Neural cell (in vitro differentiated cells): ENCODE results near the gene URB2. TPM values are rescaled to one million over a fixed set of nuclear protein-coding genes. Genes with fewer than 3 reads are reported as not detected.

Experiments used
- H2AFZ ChIP-seq: fragments of 200-600, 300-800 bp; sonication (generic), shearing (Covaris generic); 2 replicates; pipeline ENCODE4 v1.6.0; 2014; ENCODE audit warnings: low read depth, mild to moderate bottlenecking, antibody characterized with exemption, low read length, moderate library complexity
- H3F3A ChIP-seq: fragments of 200-600 bp; shearing (Covaris generic); 2 replicates; pipeline ENCODE4 v1.6.1; 2016; ENCODE audit warnings: mild to moderate bottlenecking, moderate library complexity, mixed read lengths, antibody characterized with exemption, low read length; ENCODE audit not compliant: insufficient read depth, poor library complexity, severe bottlenecking
- H3K27ac ChIP-seq: fragments of 200-600, 300-800 bp; sonication (generic), shearing (Covaris generic); 2 replicates; pipeline ENCODE4 v1.5.1; 2014; ENCODE audit warnings: mild to moderate bottlenecking, low read length, moderate library complexity
- H3K27me3 ChIP-seq: fragments of 300-800, 200-600 bp; sonication (generic), shearing (Covaris generic); 2 replicates; pipeline ENCODE4 v1.6.0; 2014; ENCODE audit warnings: mild to moderate bottlenecking, low read depth, low read length, moderate library complexity; ENCODE audit not compliant: insufficient read depth
- H3K36me3 ChIP-seq: fragments of 300-800, 200-600 bp; sonication (generic), shearing (Covaris generic); 2 replicates; pipeline ENCODE4 v1.5.1; 2014; ENCODE audit warnings: mild to moderate bottlenecking, antibody characterized with exemption, low read length, moderate library complexity; ENCODE audit not compliant: insufficient read depth
- H3K4me2 ChIP-seq: fragments of 300-800, 200-600 bp; sonication (generic), shearing (Covaris generic); 2 replicates; pipeline ENCODE4 v1.6.0; 2014; ENCODE audit warnings: mild to moderate bottlenecking, low read length
- H3K4me3 ChIP-seq: fragments of 300-800, 200-600 bp; sonication (generic), shearing (Covaris generic); 2 replicates; pipeline ENCODE4 v1.5.1; 2014; ENCODE audit warnings: mild to moderate bottlenecking, low read length, moderate library complexity
- H3K79me2 ChIP-seq: fragments of 200-600 bp; shearing (Covaris generic); replicated peaks from 2 replicates; pipeline ENCODE4 v1.6.0; 2014; ENCODE audit warnings: mild to moderate bottlenecking, low read length, moderate library complexity; ENCODE audit not compliant: insufficient read depth
- H3K9ac ChIP-seq: fragments of 300-800, 200-600 bp; sonication (generic), shearing (Covaris generic); 2 replicates; pipeline ENCODE4 v1.6.1; 2016; ENCODE audit warnings: mild to moderate bottlenecking, low read length, mixed read lengths
- H3K9me2 ChIP-seq: fragments of 200-600 bp; shearing (Covaris generic); 2 replicates; pipeline ENCODE4 v1.6.1; 2016; ENCODE audit warnings: mild to moderate bottlenecking, low read length, mixed read lengths; ENCODE audit not compliant: insufficient read depth
- H3K9me3 ChIP-seq: fragments of 200-600, 300-800 bp; sonication (generic), shearing (Covaris generic); 2 replicates; pipeline ENCODE4 v1.6.1; 2016; ENCODE audit warnings: mild to moderate bottlenecking, mixed run types, low read length, moderate library complexity, mixed read lengths
- H4K20me1 ChIP-seq: fragments of 200-600 bp; shearing (Covaris generic); 2 replicates; pipeline ENCODE4 v1.6.1; 2016; ENCODE audit warnings: mild to moderate bottlenecking, mixed run types; ENCODE audit not compliant: insufficient read depth
- CTCF ChIP-seq: fragments of 450-650 bp; IDR thresholded peaks from 2 replicates; pipeline ENCODE4 v1.5.1; 2014; ENCODE audit warnings: antibody characterized with exemption, mild to moderate bottlenecking, moderate library complexity; ENCODE audit not compliant: poor library complexity, severe bottlenecking
- EP300 ChIP-seq: fragments of 450-650 bp; conservative IDR thresholded peaks from 2 replicates; pipeline ENCODE4 v1.6.1; 2014; ENCODE audit warnings: antibody characterized with exemption, mild to moderate bottlenecking, moderate library complexity; ENCODE audit not compliant: poor library complexity, severe bottlenecking
- EZH2 ChIP-seq: fragments of 200-600, 300-800 bp; shearing (Covaris generic), sonication (generic); IDR thresholded peaks from 2 replicates; pipeline ENCODE4 v1.6.1; 2014; ENCODE audit warnings: antibody characterized with exemption, low read length, borderline replicate concordance, mild to moderate bottlenecking; ENCODE audit not compliant: insufficient read depth, poor library complexity, severe bottlenecking
- MXI1 ChIP-seq: fragments of 450-650 bp; conservative IDR thresholded peaks from 2 replicates; pipeline ENCODE4 v1.6.1; 2014; ENCODE audit warnings: antibody characterized with exemption, mild to moderate bottlenecking; ENCODE audit not compliant: poor library complexity, severe bottlenecking
- POLR2AphosphoS5 ChIP-seq: IDR thresholded peaks from 2 replicates; pipeline ENCODE4 v1.6.1; 2012
- RAD21 ChIP-seq: fragments of 450-650 bp; conservative IDR thresholded peaks from 2 replicates; pipeline ENCODE4 v1.6.1; 2014; ENCODE audit warnings: antibody characterized with exemption, mild to moderate bottlenecking, moderate library complexity
- REST ChIP-seq: IDR thresholded peaks from 2 replicates; pipeline ENCODE4 v1.6.1; 2012; ENCODE audit warnings: borderline replicate concordance
- SMC3 ChIP-seq: fragments of 450-650 bp; conservative IDR thresholded peaks from 2 replicates; pipeline ENCODE4 v1.6.1; 2014; ENCODE audit warnings: antibody characterized with exemption, mild to moderate bottlenecking, moderate library complexity; ENCODE audit not compliant: poor library complexity
- TAF1 ChIP-seq: IDR thresholded peaks from 2 replicates; pipeline ENCODE4 v1.6.1; 2012; ENCODE audit warnings: low read depth
- polyA plus RNA-seq: library from polyadenylated mRNA; depleted of rRNA; stranded (reverse); fragments of >200 nt; gene quantifications from 2 replicates; pipeline ENCODE4 v1.2.3, GENCODE V29; 2014

URB2 gene
- polyA plus RNA-seq, 1 donor from 2014 or later, result 5.7 TPM

GRCh38 chr1:229585338-229585737 lies 40.7 kb upstream of the URB2 start:
- no peaks in the 10 kb centered on the region for H3K9me2 ChIP-seq
- no peak overlapping the region for H3K4me2 ChIP-seq
- no peak overlapping the region for H3K27ac ChIP-seq
- H3K9ac ChIP-seq, result no peak overlapping the region
- no peaks in the 10 kb centered on the region for H3K79me2 ChIP-seq
- no peaks in the 10 kb centered on the region for H3F3A ChIP-seq
- TF ChIP-seq TAF1 (no peak), POLR2AphosphoS5 (no peak)
- H4K20me1 ChIP-seq, result no peaks in the 10 kb centered on the region
- no peak overlapping the region for H2AFZ ChIP-seq
- no peaks in the 10 kb centered on the region for H3K27me3 ChIP-seq
- no peaks in the 10 kb centered on the region for H3K9me3 ChIP-seq
- H3K4me3 ChIP-seq, result no peak overlapping the region
- no peaks in the 10 kb centered on the region for H3K36me3 ChIP-seq

DNA sequence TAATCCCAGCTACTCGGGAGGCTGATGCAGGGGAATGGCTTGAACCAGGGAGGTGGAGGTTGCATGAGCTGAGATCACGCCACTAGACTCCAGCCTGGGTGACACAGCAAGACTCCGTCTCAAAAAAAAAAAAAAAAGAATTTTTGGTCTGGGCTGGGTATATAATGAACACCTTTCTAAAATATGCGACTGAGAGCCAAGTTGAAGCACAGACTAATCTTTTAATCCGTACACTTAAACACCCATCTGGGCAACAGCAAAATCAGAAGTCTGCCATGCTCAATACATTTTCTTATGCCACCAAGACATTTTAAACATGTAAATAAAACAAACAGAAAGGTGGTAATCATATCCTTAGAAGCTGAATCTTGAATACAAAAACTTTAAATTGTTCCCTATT lies 35.9 kb upstream of the URB2 start:
- Histone ChIP-seq H3K4me2 (no peak overlapping the region), H3K79me2 (no peaks in the 10 kb centered on the region), H3K36me3 (no peaks in the 10 kb centered on the region), H4K20me1 (no peaks in the 10 kb centered on the region), H3K9me2 (no peaks in the 10 kb centered on the region), H3K9me3 (no peaks in the 10 kb centered on the region), H3K4me3 (no peak overlapping the region), H3K9ac (no peak overlapping the region), H3F3A (no peaks in the 10 kb centered on the region), H3K27ac (no peak overlapping the region), H2AFZ (no peak overlapping the region), H3K27me3 (no peaks in the 10 kb centered on the region)
- TF ChIP-seq CTCF, result no peak
- TF ChIP-seq EP300, result no peak
- no peak for TF ChIP-seq EZH2
- no peak for TF ChIP-seq RAD21
- no peak for TF ChIP-seq REST

DNA sequence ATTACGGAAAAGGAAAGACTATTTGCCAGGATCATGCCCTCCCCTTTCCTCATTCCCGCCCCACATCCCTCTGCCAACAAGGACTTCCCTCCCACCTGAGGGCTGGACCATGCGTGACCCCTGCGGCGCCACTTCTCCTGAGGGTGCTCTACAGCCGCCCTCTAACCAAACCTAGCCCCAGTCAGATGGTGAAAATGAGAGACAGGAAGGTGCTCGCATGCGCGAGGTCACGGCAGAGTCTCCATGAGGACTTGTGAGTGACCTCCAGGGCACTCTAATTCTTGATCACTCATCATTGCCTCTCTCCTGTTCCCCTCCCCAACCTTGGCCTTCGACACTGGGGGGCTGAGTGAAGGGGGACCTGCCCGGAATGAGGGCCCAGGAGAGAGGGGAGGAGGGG lies 32.2 kb upstream of the URB2 start:
- Histone ChIP-seq H3K36me3 (no peaks in the 10 kb centered on the region), H2AFZ (no peak overlapping the region), H4K20me1 (no peaks in the 10 kb centered on the region), H3K4me2 (no peak overlapping the region), H3K9me3 (no peaks in the 10 kb centered on the region), H3K27me3 (no peaks in the 10 kb centered on the region), H3K9ac (no peak overlapping the region), H3F3A (no peaks in the 10 kb centered on the region), H3K4me3 (no peak overlapping the region), H3K79me2 (no peaks in the 10 kb centered on the region), H3K27ac (no peak overlapping the region), H3K9me2 (no peaks in the 10 kb centered on the region)
- no peak for TF ChIP-seq CTCF
- TF ChIP-seq RAD21, result no peak
- no peak for TF ChIP-seq MXI1
- no peak for TF ChIP-seq SMC3
- no peak for TF ChIP-seq EP300
- TF ChIP-seq EZH2, result no peak
- no peak for TF ChIP-seq TAF1
- no peak for TF ChIP-seq POLR2AphosphoS5
